ENCODE measurements around the gene CD69.

CD69 gene

DNA sequence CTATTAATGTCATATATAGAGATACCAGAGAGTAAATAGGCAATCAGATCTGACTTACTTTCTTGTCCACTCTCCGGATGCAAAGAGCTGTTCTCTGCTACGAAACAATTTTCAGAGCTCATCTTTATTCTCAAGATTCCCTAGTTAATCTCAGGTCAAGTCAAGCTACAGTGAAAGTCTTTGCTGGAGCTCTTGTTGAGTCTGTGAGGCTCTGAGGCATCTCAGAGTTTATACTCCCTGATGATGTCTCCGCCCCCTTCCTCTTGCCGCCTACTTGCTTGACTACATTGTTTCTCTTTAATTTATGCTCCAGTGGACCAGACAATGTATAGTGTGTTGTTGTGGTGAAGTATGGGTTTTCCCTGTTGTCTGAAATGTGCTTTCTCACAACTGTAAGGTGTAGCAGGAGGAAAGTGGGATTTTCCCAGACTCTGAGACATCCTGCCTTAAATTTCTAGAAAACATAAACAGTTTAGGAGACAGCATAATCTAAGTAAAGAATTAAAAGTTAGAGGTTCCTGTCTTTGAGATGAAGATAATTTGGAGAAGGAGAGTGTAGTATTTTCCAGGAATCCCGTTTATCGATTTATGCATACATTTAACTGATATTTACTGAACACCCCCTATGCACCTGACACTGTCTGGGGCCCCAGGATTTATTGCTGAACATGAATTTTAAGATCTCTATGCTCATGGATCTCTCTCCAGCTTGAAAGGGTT lies at the start of gene CD69:
Gene CD69 (minus strand): TSS at position 203 of the 720 bp plus-strand sequence. CDS start 81 bp downstream, at position 122.
- H3K4me3 ChIP-seq (ENCODE audit: low read length) = peak within 1 kb of the TSS; percentile 74
- no peak for TF ChIP-seq ZNF274 (IDR thresholded peaks at IDR 0.05; ENCODE audit: low read depth, low read length)

DNA sequence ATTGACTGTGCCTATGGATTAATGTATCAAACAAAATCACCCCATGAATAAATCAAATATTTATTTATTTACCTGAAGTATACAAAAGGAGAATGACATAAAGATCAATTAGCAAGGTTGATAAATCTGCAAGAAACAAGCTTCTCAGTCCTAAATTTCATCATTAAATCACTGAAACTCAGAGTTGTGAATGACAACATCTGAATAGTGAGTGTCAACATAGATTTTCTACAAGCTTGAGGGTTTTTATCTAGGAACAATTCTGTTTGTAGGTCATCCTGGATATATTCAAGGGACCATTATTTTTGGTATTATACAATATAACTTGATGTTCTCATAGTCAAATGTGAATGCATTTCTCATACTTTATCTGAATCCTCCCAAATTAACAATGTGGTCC lies 49.2 kb upstream of the CD69 start:
- no peak for TF ChIP-seq ZNF274 (IDR thresholded peaks at IDR 0.05; ENCODE audit: low read depth, low read length)
- H3K4me3 ChIP-seq (ENCODE audit: low read length) = no peak overlapping the region

DNA sequence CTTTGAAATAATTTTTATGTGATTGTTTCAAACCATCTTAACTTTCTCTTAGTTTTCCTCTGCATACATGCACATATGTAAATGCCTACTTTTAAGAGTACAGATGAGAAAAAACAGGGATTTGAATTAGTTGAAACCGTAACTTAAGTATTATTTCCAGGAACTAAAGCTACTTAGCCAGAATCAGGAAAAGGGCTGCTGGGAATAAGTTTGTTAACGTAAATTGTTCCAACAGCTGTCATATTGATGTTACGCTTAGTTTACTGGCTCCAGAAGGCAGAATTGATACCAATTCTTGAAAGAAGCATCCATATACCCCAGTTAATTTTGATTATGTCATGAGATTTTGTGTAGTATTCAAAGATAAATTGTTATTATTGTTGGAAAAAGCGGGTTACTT lies 48.6 kb upstream of the CD69 start:
- TF ChIP-seq ZNF274 (IDR thresholded peaks at IDR 0.05; ENCODE audit: low read depth, low read length) = no peak
- no peak overlapping the region for H3K4me3 ChIP-seq (ENCODE audit: low read length)

DNA sequence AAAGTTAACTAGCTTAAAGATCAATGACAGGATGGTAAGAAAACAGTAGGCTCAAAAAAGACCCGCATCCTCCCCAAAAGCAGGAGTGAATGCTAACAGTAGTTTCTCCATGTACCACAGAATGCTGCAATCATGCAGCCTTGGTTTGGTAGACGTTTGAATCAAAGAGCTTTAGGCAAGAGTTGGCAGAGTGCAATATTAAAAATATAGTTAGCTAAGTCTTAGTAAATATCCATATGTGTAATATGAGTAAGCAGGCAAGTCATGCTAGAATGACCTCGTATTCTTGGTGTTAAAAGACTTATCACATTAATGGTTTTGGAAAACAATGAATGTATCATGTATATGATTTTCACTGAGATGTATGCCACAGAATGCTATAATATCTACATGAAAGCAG lies 47.8 kb upstream of the CD69 start:
- H3K4me3 ChIP-seq (ENCODE audit: low read length) = no peak overlapping the region
- TF ChIP-seq ZNF274 (IDR thresholded peaks at IDR 0.05; ENCODE audit: low read depth, low read length) = no peak

DNA sequence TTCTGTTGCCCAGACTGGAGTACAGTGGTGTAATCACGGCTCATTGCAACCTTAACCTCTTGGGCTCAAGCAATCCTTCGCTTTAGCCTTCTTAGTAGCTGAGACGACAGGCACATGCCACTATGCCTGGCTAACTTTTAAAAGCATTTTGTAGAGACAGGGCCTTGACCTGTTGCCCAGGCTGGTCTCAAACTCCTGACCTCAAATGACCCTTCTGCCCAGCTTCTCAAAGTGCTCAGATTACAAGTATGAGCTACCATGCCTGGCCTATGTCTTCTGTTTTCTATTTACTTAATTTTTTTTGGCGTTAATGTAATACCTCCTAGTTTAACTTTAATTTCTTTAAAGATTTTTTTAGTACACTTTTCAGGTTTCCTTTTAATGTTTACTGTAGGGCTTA lies 46.0 kb upstream of the CD69 start:
- TF ChIP-seq ZNF274 (IDR thresholded peaks at IDR 0.05; ENCODE audit: low read depth, low read length) = no peak
- no peak overlapping the region for H3K4me3 ChIP-seq (ENCODE audit: low read length)

DNA sequence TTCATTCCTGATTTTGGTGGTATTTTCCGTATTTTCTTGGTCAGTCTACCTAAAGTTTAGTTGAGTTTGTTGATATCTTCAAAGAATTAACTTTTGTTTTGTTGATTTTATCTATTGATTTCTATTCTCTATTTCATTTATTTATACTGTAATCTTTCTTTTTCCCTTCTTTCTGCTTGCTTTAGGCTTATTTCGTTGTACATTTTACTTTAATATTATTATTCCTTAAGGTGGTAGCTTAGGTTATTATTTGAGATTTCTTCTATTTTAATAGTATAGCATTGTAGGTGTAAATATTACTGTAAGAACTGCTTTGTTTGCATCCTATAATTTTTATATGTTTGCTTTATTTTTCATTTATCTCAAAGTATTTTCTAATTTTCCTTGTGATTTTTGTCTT lies 45.2 kb upstream of the CD69 start:
- no peak for TF ChIP-seq ZNF274 (IDR thresholded peaks at IDR 0.05; ENCODE audit: low read depth, low read length)
- no peak overlapping the region for H3K4me3 ChIP-seq (ENCODE audit: low read length)

DNA sequence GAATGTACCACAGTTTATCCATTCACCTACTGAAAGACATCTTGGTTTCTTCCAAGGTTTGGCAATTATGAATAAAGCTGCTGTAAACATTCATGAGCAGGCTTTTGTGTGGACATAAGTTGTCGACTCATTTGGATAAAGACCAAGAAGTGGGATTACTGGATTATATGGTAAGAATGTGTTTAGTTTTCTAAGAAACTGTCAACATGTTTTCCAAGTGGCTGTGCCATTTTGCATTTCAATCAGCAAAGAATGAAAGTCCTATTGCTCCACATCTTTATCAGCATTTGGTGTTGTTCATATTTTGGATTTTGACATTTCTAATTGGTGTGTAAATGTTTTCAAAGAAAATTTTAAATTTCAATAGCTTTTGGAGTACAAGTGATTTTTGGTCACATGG lies 39.3 kb upstream of the CD69 start:
- TF ChIP-seq ZNF274 (IDR thresholded peaks at IDR 0.05; ENCODE audit: low read depth, low read length) = no peak

DNA sequence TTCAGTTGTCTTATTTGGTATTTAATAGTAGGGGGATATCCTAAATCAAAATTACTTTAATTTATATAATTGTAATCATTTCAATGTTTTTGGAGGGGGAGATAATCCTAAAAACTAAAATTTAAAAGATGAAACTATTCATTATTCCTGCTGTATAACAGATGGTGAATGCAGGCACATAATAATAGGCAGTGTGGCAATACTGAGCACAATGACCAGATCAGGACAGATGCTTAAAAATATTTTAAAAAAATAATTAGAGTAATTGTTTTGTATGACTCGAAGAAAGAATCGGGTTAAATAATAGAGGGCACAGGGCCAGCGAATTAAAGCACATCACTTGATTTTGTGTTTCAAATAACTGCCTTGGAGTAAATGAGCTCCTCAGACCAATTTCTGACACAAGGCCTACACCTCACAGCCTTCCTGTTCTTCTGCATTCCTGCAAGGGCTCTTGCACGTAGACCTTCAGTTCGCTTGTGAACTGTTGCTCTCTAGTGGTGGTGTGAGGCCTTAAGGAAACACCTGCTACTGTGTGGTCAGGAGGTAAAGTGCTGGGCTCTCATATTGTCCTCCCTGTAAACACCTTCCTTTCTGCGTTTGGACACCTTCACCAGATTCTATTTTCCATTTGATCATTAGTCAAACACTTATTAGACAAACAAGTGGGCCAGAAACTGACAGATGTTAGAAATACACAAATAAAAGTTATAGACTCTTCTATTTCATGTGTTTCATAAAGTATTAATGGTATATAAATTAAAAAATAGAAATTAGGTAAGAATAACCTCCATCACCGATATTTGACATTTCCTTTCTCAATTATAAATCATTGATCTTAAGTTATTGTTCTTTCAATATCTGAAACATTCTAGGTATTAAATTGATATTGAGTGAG lies 37.3 kb upstream of the CD69 start:
- no peak for TF ChIP-seq ZNF274 (IDR thresholded peaks at IDR 0.05; ENCODE audit: low read depth, low read length)
- H3K4me3 ChIP-seq (ENCODE audit: low read length) = no peak overlapping the region

More for the DNA sequence above, 39.3 kb upstream of the CD69 start:
- no peak overlapping the region for H3K4me3 ChIP-seq (ENCODE audit: low read length)

DNA sequence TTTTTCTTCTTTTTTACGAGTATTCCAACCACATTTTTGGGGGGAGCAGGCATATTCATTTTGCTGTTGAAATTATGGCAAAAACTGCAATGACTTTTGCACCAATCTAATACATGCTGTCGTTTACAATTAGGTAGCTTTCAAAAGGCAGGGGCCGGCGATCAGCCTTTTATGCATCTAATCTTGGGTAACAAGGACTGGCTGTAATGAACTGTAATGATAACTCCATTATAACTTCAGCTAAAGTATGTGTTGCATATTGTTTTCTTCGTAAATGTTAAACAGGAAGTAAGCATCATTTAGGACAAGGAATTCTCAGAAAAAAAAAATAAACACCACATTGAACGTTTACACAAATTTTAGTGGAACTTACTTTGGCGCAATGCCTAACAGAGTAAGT lies 36.3 kb upstream of the CD69 start:
- TF ChIP-seq ZNF274 (IDR thresholded peaks at IDR 0.05; ENCODE audit: low read depth, low read length) = no peak
- H3K4me3 ChIP-seq (ENCODE audit: low read length) = no peak overlapping the region

DNA sequence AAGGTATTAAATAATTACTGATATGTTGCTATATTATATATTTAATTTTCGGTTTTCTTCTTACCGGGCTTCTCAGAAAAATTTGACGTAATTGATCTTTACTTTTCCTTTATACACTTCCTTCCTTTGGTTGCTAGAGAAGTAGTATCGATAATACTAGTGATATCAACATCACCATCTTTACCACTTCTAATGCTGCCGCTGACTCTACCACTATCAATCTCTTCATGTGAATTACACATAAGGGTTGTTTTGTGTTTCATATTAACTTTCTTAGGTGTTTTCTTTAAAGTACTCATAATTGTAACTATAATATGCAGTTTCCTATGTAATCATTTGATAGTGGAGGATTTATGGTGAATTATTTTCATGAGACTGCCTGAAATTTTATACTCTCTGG lies 35.6 kb upstream of the CD69 start:
- TF ChIP-seq ZNF274 (IDR thresholded peaks at IDR 0.05; ENCODE audit: low read depth, low read length) = no peak
- H3K4me3 ChIP-seq (ENCODE audit: low read length) = no peak overlapping the region

DNA sequence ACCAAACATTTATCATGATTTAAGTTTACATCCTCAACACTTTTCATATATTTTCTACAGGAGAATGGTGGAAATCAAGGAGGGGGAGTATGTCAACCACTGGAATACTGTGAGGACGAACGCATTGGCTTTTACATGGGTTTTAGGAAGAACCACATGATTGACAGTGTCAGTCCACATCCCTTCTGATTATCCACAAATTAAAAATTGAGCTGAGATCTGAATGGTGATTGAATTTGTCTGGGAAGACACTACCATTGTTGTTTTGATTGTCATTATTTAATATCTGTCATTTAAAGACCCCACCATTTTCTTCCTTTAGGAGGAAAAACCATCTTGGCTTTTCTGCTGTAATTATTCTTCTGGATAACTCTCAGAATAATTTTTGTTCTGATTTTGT lies 35.2 kb upstream of the CD69 start:
- no peak for TF ChIP-seq ZNF274 (IDR thresholded peaks at IDR 0.05; ENCODE audit: low read depth, low read length)
- H3K4me3 ChIP-seq (ENCODE audit: low read length) = no peak overlapping the region

DNA sequence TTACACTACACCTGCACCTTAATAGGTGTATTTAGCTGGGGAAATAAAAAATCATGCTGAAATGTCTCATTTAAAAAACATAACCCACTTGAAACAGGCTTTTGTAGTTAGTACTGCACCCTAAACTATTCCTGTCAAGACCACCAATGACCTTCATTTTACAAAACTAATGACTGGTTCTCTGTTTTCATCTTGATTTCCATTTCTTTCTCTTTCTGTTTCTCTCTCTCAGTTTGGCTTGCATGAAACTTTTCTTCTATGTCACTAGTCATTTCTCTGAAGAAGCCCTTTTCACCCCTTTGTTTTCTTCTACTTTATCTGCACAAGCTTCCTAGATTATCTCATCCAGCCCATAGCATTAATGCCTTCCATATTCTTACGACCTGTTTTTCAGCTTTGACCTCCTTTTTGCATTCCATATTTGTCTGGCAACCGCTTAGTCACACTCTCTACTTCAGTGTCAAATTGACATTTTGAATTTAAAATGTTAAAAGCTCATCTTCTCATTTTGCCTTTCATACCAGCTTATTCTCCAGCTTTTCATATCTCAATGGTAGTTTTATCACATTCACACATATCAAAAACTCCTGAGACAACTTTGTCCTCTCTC lies 33.9 kb upstream of the CD69 start:
- H3K4me3 ChIP-seq (ENCODE audit: low read length) = no peak overlapping the region; the same call in 1 of the 2 replicates
- no peak for TF ChIP-seq ZNF274 (IDR thresholded peaks at IDR 0.05; ENCODE audit: low read depth, low read length)

DNA sequence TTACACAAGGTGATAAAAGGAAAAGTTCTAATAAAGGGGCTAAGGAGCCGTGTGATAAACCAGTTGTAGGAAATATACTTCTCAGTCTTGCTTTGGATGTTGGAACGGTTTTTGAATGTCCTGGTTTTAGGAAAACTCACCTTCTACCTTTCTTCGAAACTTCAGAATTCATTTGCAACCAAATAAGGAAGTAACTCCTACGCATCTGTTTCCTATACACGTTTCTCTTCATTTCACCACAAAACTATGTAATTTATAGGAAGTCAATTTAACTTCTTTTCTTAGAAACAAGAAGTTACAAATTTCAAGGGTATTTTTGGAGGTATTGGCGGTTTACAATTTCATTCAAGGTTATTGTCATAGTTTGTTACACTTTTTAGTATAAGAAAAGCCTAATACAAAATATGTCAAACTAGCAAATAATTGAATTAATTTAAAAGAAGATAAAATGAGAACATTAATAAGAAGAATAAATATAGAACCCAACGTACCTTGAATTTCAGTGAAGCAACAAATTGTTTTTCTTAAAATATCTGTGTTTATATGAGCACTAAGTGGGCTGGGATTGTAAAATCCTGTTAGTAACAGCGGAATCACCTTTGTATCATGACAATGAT lies 33.2 kb upstream of the CD69 start:
- H3K4me3 ChIP-seq (ENCODE audit: low read length) = no peak overlapping the region; the same call in 1 of the 2 replicates
- no peak for TF ChIP-seq ZNF274 (IDR thresholded peaks at IDR 0.05; ENCODE audit: low read depth, low read length)

DNA sequence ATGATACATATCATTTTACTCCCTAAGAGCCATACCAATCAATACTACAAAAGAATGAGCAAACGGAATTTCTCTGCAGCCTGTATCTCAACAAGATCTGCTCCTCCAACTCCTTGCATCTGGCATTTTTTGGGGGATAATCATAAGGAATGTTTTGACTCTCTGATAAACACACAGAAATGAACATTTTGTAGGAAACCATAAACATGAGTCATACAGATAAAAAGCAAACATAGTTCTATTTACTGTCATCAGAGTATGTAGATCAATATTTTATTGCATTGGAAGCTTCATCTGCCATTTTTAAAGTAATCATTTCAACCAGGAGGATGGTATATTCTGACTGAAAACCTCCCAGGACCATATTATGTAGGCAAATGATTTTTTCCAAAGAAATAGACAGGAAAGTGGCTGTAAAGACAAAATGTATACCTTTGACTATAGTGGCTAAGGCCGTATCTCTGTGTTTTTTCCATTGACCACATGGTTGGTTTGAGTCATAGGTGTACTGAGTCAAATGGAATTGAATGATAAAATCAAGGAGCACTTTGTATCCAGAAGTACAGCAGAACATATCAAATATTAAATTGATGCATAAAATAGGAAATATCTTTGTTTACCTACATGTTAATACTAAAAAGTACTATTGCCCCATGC lies 32.4 kb upstream of the CD69 start:
- TF ChIP-seq ZNF274 (IDR thresholded peaks at IDR 0.05; ENCODE audit: low read depth, low read length) = no peak
- no peak overlapping the region for H3K4me3 ChIP-seq (ENCODE audit: low read length)

All from GM08714 (cell line).